NB4 (cell line): ENCODE data around the gene RGS8.
A peak's percentile ranks its signal among the peaks of the same experiment; 100 is the strongest.

Experiments used
- DNase-seq: peaks from one replicate; pipeline ENCODE4 v3.0.0; 2010; ENCODE audit warnings: low read depth
- H3K4me3 ChIP-seq: one replicate; pipeline ENCODE4 v1.5.1; 2011; ENCODE audit warnings: mild to moderate bottlenecking, low read depth, low read length, moderate library complexity
- CTCF ChIP-seq: IDR thresholded peaks from one replicate; pipeline ENCODE4 v1.5.1; 2012; ENCODE audit warnings: low read depth, low read length
- MYC ChIP-seq: IDR thresholded peaks from 2 replicates; pipeline ENCODE4 v1.6.1; 2011; ENCODE audit warnings: low read depth, low read length
- POLR2A ChIP-seq: IDR thresholded peaks from 2 replicates; pipeline ENCODE4 v1.6.1; 2011; ENCODE audit warnings: mild to moderate bottlenecking; ENCODE audit not compliant: insufficient read length; ENCODE audit errors: extremely low read depth
- TF ChIP-seq, protein P1 (sequence below): IDR thresholded peaks from 2 replicates; pipeline ENCODE4 v1.6.1; 2011; ENCODE audit warnings: low read depth, low read length

Gene RGS8

DNA sequence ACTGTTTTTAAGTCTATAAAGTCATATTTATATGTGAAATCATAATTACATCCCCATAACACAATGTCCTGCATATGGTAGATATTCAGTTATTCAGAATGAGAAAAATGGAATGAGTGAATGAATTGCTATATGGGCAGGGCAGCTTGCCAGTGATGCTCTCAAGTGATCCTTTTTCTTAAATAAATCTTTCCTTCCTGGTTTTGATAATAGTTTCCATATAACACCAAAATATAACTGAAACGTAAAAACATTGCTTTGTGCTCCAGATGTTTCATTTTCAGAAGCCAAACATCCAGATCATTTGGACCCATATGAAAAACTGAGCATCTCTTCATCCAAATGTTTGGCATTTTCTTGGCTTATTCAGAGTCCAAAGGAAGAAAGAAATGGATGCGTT, 30.2 kb upstream of the RGS8 start:
- DNase-seq: no peak
- no peak overlapping the region for H3K4me3 ChIP-seq
- TF ChIP-seq POLR2A (no peak), MYC (no peak), CTCF (no peak)

GRCh38 chr1:182713939-182714338, 29.6 kb upstream of the RGS8 start:
- TF ChIP-seq, protein P1, sequence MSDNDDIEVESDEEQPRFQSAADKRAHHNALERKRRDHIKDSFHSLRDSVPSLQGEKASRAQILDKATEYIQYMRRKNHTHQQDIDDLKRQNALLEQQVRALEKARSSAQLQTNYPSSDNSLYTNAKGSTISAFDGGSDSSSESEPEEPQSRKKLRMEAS: no peak
- TF ChIP-seq POLR2A (no peak), CTCF (no peak), MYC (no peak)
- DNase-seq: peak; percentile 27
- no peak overlapping the region for H3K4me3 ChIP-seq

- TF ChIP-seq POLR2A (no peak), CTCF (no peak), MYC (no peak)
- TF ChIP-seq, protein P1: no peak
- DNase-seq: no peak
- no peak overlapping the region for H3K4me3 ChIP-seq
These were observed 29.1 kb upstream of the RGS8 start for GRCh38 chr1:182713492-182713891.

GRCh38 chr1:182709855-182710254, 25.5 kb upstream of the RGS8 start:
- DNase-seq: no peak
- H3K4me3 ChIP-seq: no peak overlapping the region
- TF ChIP-seq, protein P1: no peak
- no peak for TF ChIP-seq MYC
- no peak for TF ChIP-seq POLR2A
- no peak for TF ChIP-seq CTCF

GRCh38 chr1:182709225-182709764, 24.9 kb upstream of the RGS8 start:
- DNase-seq: no peak
- TF ChIP-seq CTCF (no peak), MYC (no peak), POLR2A (no peak)
- TF ChIP-seq, protein P1: no peak
- no peak overlapping the region for H3K4me3 ChIP-seq

DNA sequence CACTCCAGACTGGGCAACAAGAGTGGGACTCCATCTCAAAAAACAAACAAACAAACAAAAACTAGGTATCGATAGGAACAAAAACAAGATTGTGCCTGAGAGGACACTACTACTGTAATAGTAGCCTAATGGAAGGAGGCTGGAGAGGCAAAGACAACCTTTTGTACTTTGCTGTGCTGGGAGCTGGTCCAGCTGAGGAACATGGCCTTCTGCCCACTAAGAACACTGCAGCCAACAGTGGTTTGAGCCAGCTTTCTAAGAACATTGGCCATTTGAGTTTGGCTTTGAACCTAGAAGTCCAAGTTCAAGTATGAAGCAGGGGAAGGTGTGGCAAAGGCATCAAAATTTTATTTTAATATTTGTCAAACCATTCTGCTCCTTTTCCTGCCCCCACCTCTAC, 22.7 kb upstream of the RGS8 start:
- no peak for DNase-seq
- TF ChIP-seq POLR2A (no peak), CTCF (no peak)
- TF ChIP-seq, protein P1: no peak
- H3K4me3 ChIP-seq: no peak overlapping the region
